Superior temporal gyrus (tissue), 1 donor: Measurements from ENCODE around the gene SHOX.
"Not testable (repeated sequence)": the region's sequence is repeated elsewhere in the genome, so short reads cannot be mapped to it uniquely, and the experiment has no call there.

Source experiments
- DNase-seq: peaks from one replicate; pipeline ENCODE4 v3.0.0-alpha.2; 2016; ENCODE audit errors: extremely low spot score

The SHOX gene

GRCh38 chrX:637660-638481 lies 7.3 kb downstream of the SHOX start:
- DNase-seq = no peak

GRCh38 chrX:638482-639131 lies 8.0 kb downstream of the SHOX start:
- DNase-seq = no peak

- DNase-seq = no peak
Measured at GRCh38 chrX:639151-639550, 8.6 kb downstream of the SHOX start.

- no peak for DNase-seq
Measured at GRCh38 chrX:640641-641040, 10.1 kb downstream of the SHOX start.

GRCh38 chrX:641671-642435 lies 11.3 kb downstream of the SHOX start:
- DNase-seq = no peak

- DNase-seq = no peak
Measured at GRCh38 chrX:642436-643240, 12.0 kb downstream of the SHOX start.

GRCh38 chrX:643241-643595 lies 12.6 kb downstream of the SHOX start:
- DNase-seq = no peak

GRCh38 chrX:643911-644303 lies 13.3 kb downstream of the SHOX start:
- no peak for DNase-seq

GRCh38 chrX:644304-645281 lies 14.0 kb downstream of the SHOX start:
- no peak for DNase-seq

- no peak for DNase-seq
Measured at GRCh38 chrX:646228-646495, 15.6 kb downstream of the SHOX start.

GRCh38 chrX:646796-647195 lies 16.2 kb downstream of the SHOX start:
- no peak for DNase-seq

GRCh38 chrX:649166-649565 lies 18.6 kb downstream of the SHOX start:
- no peak for DNase-seq

- no peak for DNase-seq
Measured at GRCh38 chrX:650324-650723, 19.7 kb downstream of the SHOX start.

- DNase-seq = no peak
Measured at GRCh38 chrX:650811-651210, 20.2 kb downstream of the SHOX start.

- DNase-seq = not testable (repeated sequence)
Measured at GRCh38 chrX:651922-652321, 21.3 kb downstream of the SHOX start.

GRCh38 chrX:652341-652741 lies 21.8 kb downstream of the SHOX start:
- DNase-seq = no peak

GRCh38 chrX:653306-653705 lies 22.7 kb downstream of the SHOX start:
- DNase-seq = no peak

- DNase-seq = no peak
Measured at GRCh38 chrX:661154-661553, 30.6 kb downstream of the SHOX start.

- DNase-seq = no peak
Measured at GRCh38 chrX:662126-662525, 31.5 kb downstream of the SHOX start.

- no peak for DNase-seq
Measured at GRCh38 chrX:663841-664240, 33.2 kb downstream of the SHOX start.
